CD4-positive, CD25-positive, alpha-beta regulatory T cell (primary cell): ENCODE results near the gene DDX27. TPM values are rescaled to one million over a fixed set of nuclear protein-coding genes. Genes with fewer than 3 reads are reported as not detected.

Source experiments
- polyA plus RNA-seq, 4 donors: library from polyadenylated mRNA; unstranded; fragments of 300-500 nt; fragmentation: Illumina TruSeq; gene quantifications; one replicate each; pipeline ENCODE4 v1.2.3, GENCODE V29; 2021
- total RNA-seq: library from RNA; stranded (reverse); gene quantifications from one replicate; pipeline ENCODE4 v1.2.3, GENCODE V29; 2022

DDX27 gene
- total and polyA plus RNA-seq, 5 donors from 2014 or later = 24.4 to 105 (median 35.2) TPM

Other genes with a start within 250 kb of the DDX27 start
- 29.6 TPM for gene CSE1L, start 173.1 kb upstream of the DDX27 start, total RNA-seq
- 10 to 100 TPM; 23.7 to 33.9 (median 24.5) TPM for gene CSE1L, start 173.1 kb upstream of the DDX27 start, polyA plus RNA-seq
- 67.6 TPM for gene STAU1, start 31.1 kb upstream of the DDX27 start, total RNA-seq
- gene STAU1, start 31.1 kb upstream of the DDX27 start, polyA plus RNA-seq = 10 to 100 TPM; 29.6 to 39.3 (median 37.3) TPM
- 64.6 TPM for gene ZNFX1, start 58.6 kb downstream of the DDX27 start, total RNA-seq
- gene ZNFX1, start 58.6 kb downstream of the DDX27 start, polyA plus RNA-seq = 10 to 100 TPM; 35.4 to 55.1 (median 50.2) TPM